ENCODE data around the gene RAC2. TPM values are rescaled to one million over a fixed set of nuclear protein-coding genes. Genes with fewer than 3 reads are reported as not detected.

RAC2 gene
- total and polyA plus RNA-seq, 9 of the 15 experiments (the other 6 are each of a cell fraction or from before 2014, with no cell fraction given): 22.7 to 103 (median 43.3) TPM

- no peak overlapping the region for H3K9ac ChIP-seq (ENCODE audit: insufficient read depth in 1 of 2, low read depth in 2 of 2, low read length in 2 of 2)
- DNase-seq (ENCODE audit: extremely low read depth in 1 of 4, low spot score in 3 of 4) (no peak), ATAC-seq (no peak), FAIRE-seq (no peak)
- peaks cover 60% of the 10 kb centered on the region; the same call in 2 of the 3 replicates for H3K36me3 ChIP-seq (ENCODE audit: control insufficient read depth, insufficient read depth, low read length)
- ChIA-PET POLR2A (interaction anchor here (0.8 to 1.6 kb wide), 2 partner anchors 10 to 16 kb away, joined by 3 to 4 read pairs; no protein-coding TSS in a partner anchor), CTCF (ENCODE audit: low intra/inter-chr PET ratio) (no interaction called here)
- BruUV-seq (replicated peaks): no TSS peak
- H4K20me1 ChIP-seq (replicated peaks; ENCODE audit: control insufficient read depth, insufficient read depth, low read length): no peaks in the 10 kb centered on the region
- intact Hi-C loops (cut with micrococcal nuclease) (no loop called here), in situ Hi-C loops (cut with MboI) (no loop called here)
- WGBS (ENCODE audit: insufficient coverage, low coverage, missing lambda C conversion rate): 91% methylated on average over 3 of the region's 4 CpGs
- no peak overlapping the region for H3K4me3 ChIP-seq
- peaks cover 12% of the 10 kb centered on the region for H3K79me2 ChIP-seq (ENCODE audit: control insufficient read depth, insufficient read depth, low read length)
- H2AFZ ChIP-seq (ENCODE audit: low read depth, low read length): no peak overlapping the region
- H3K27me3 ChIP-seq (ENCODE audit: control insufficient read depth in 2 of 2, insufficient read depth in 2 of 2, low read length in 2 of 2): no peaks in the 10 kb centered on the region
- no peaks in the 10 kb centered on the region for H3K9me1 ChIP-seq (ENCODE audit: control insufficient read depth, insufficient read depth, low read length)
- H3K9me3 ChIP-seq (replicated peaks; ENCODE audit: control insufficient read depth, insufficient read depth, low read depth, low read length): no peaks in the 10 kb centered on the region
- H3K4me2 ChIP-seq (ENCODE audit: insufficient read depth, low read length): no peak overlapping the region
- peaks cover 17 to 29% of the 10 kb centered on the region in 2 experiments for H3K4me1 ChIP-seq (replicated peaks in 1 of 2; ENCODE audit: control insufficient read depth in 2 of 2, insufficient read depth in 2 of 2, low read length in 2 of 2)
- H3K27ac ChIP-seq (ENCODE audit: extremely low read depth, low read depth, low read length): no peak overlapping the region
- TF ChIP-seq CEBPB (tag; IDR thresholded peaks at IDR 0.05) (no peak), CHAMP1 (IDR thresholded peaks at IDR 0.05) (no peak), HOMEZ (CRISPR knock-in tag; IDR thresholded peaks at IDR 0.05) (no peak), ELF2 (CRISPR knock-in tag; IDR thresholded peaks at IDR 0.05) (no peak), KLF1 (tag; IDR thresholded peaks at IDR 0.05) (no peak), SPI1 (IDR thresholded peaks at IDR 0.05; ENCODE audit: borderline replicate concordance, low read depth, low read length) (no peak), NFATC3 (IDR thresholded peaks at IDR 0.05) (no peak), MAZ (CRISPR knock-in tag; conservative IDR thresholded peaks at IDR 0.05 in 1 of 2, IDR thresholded peaks at IDR 0.05 in 1 of 2) (no peak), GATAD2B (IDR thresholded peaks at IDR 0.05; ENCODE audit: borderline replicate concordance) (no peak), NR1H2 (CRISPR knock-in tag; IDR thresholded peaks at IDR 0.05) (no peak), ZNF282 (CRISPR knock-in tag; IDR thresholded peaks at IDR 0.05) (no peak), BRF1 (IDR thresholded peaks at IDR 0.05; ENCODE audit: borderline replicate concordance, extremely low read depth, insufficient read length) (no peak), ZNF76 (CRISPR knock-in tag; IDR thresholded peaks at IDR 0.05; ENCODE audit: borderline replicate concordance) (no peak), TAL1 (IDR thresholded peaks at IDR 0.05) (no peak), RBM14 (IDR thresholded peaks at IDR 0.05; ENCODE audit: borderline replicate concordance, insufficient read depth, low read depth, low read length) (no peak)
- TF ChIP-seq, protein P1, sequence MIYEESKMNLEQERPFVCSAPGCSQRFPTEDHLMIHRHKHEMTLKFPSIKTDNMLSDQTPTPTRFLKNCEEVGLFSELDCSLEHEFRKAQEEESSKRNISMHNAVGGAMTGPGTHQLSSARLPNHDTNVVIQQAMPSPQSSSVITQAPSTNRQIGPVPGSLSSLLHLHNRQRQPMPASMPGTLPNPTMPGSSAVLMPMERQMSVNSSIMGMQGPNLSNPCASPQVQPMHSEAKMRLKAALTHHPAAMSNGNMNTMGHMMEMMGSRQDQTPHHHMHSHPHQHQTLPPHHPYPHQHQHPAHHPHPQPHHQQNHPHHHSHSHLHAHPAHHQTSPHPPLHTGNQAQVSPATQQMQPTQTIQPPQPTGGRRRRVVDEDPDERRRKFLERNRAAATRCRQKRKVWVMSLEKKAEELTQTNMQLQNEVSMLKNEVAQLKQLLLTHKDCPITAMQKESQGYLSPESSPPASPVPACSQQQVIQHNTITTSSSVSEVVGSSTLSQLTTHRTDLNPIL (CRISPR knock-in tag; IDR thresholded peaks at IDR 0.05): no peak
- TF ChIP-seq, protein P2, sequence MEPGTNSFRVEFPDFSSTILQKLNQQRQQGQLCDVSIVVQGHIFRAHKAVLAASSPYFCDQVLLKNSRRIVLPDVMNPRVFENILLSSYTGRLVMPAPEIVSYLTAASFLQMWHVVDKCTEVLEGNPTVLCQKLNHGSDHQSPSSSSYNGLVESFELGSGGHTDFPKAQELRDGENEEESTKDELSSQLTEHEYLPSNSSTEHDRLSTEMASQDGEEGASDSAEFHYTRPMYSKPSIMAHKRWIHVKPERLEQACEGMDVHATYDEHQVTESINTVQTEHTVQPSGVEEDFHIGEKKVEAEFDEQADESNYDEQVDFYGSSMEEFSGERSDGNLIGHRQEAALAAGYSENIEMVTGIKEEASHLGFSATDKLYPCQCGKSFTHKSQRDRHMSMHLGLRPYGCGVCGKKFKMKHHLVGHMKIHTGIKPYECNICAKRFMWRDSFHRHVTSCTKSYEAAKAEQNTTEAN (CRISPR knock-in tag; IDR thresholded peaks at IDR 0.05): no peak
These were observed 18.0 kb downstream of the RAC2 start for GRCh38 chr22:37226087-37226486.

All from K562 (cell line).